Natural killer cell (primary cell): ENCODE data around the gene SMU1. TPM values are rescaled to one million over a fixed set of nuclear protein-coding genes. Genes with fewer than 3 reads are reported as not detected.

Source experiments
- ATAC-seq, 3 donors: fragments of 150-1000 bp in 2 of 3; fragments of 200-7000 bp in 1 of 3; cut with Tn5 transposase; 1 replicate in 1 of 3; 2 replicates in 2 of 3; pipeline ENCODE4 v1.10.0; 2021; ENCODE audit warnings: mild to moderate bottlenecking in 2 of 3, moderate library complexity in 2 of 3
- DNase-seq, 2 donors: peaks; one replicate each; pipeline versions ENCODE4 v3.0.0 to v3.0.0-alpha.2; 2013 to 2021; ENCODE audit warnings: mixed read lengths in 1 of 2
- H3K27ac ChIP-seq: one replicate; pipeline ENCODE4 v1.5.1; 2013; ENCODE audit warnings: mild to moderate bottlenecking, low read length
- H3K27me3 ChIP-seq: one replicate; pipeline ENCODE4 v1.6.1; 2013; ENCODE audit warnings: low read length; ENCODE audit not compliant: control insufficient read depth, insufficient read depth
- H3K36me3 ChIP-seq: one replicate; pipeline ENCODE4 v1.6.1; 2013; ENCODE audit warnings: low read length; ENCODE audit not compliant: control insufficient read depth, insufficient read depth
- H3K4me1 ChIP-seq: one replicate; pipeline ENCODE4 v1.6.1; 2013; ENCODE audit warnings: low read length; ENCODE audit not compliant: control insufficient read depth, insufficient read depth
- H3K4me3 ChIP-seq: one replicate; pipeline ENCODE4 v1.5.1; 2013; ENCODE audit warnings: low read length
- H3K9me3 ChIP-seq: one replicate; pipeline ENCODE4 v1.6.1; 2013; ENCODE audit warnings: low read length; ENCODE audit not compliant: control insufficient read depth, insufficient read depth
- H3K27ac Mint-ChIP-seq, 2 donors: one replicate each; pipeline ENCODE4 v1.8.0; 2022; ENCODE audit warnings: mild to moderate bottlenecking in 2 of 2, mixed read lengths in 2 of 2, moderate library complexity in 1 of 2
- H3K27me3 Mint-ChIP-seq, 2 donors: one replicate each; pipeline ENCODE4 v1.8.0; 2022; ENCODE audit warnings: low read depth in 2 of 2, mixed read lengths in 2 of 2
- H3K36me3 Mint-ChIP-seq: one replicate; pipeline ENCODE4 v1.8.0; 2022; ENCODE audit warnings: mixed read lengths
- H3K4me1 Mint-ChIP-seq, 2 donors: one replicate each; pipeline ENCODE4 v1.8.0; 2022; ENCODE audit warnings: mixed read lengths in 2 of 2
- H3K4me3 Mint-ChIP-seq: one replicate; pipeline ENCODE4 v1.8.0; 2022; ENCODE audit warnings: mild to moderate bottlenecking, moderate library complexity, mixed read lengths
- H3K9me3 Mint-ChIP-seq, 2 donors: one replicate each; pipeline ENCODE4 v1.8.0; 2022; ENCODE audit warnings: mixed read lengths in 2 of 2
- WGBS: methylation state at CpG from one replicate; pipeline ENCODE4 v1.1.7; 2013; ENCODE audit warnings: missing lambda C conversion rate; ENCODE audit not compliant: insufficient coverage; 5-methylcytosine and 5-hydroxymethylcytosine counted together
- intact Hi-C: fragments of 100-400 bp; cut with micrococcal nuclease; formaldehyde crosslinking; loops from one replicate; pipeline ENCODE4 v1.14.2; 2022
- total RNA-seq, 4 donors: library from RNA; stranded (reverse); fragments of 120-200 nt in 1 of 4; gene quantifications; one replicate each; pipeline versions ENCODE4 v1.2.3 to v1.2.4, GENCODE V29; 2013 to 2022
- TF ChIP-seq, protein P1 (sequence below): fragments of 200-600 bp; IDR thresholded peaks from one replicate; pipeline ENCODE4 v1.8.0; 2022; ENCODE audit warnings: antibody characterized with exemption

The SMU1 gene
- total RNA-seq, 3 donors from 2014 or later (not counting 1 experiment from before 2014, with no cell fraction given): 21.9 to 23.2 (median 22.1) TPM

DNA sequence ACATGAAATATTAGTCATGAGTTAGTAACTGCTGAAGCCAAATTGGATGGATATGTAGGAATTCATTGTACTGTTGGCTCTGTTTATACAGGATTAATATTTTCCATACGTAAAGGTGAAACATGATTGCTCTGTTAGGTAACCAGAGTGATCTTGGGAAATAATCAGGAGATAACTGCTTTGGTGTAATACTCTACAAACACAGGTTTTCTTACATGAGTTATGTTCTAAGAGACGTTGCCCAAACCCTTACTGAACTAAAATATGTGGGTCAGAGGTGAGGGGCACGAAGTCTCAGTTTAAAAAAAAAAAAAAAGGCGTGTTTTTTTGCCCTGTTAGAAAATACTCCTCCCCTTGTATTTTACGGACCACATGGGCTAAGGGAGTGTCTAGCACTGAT, 43.6 kb downstream of the SMU1 start:
- peaks cover 41 to 46% of the 10 kb centered on the region in 2 donors for H3K4me1 Mint-ChIP-seq
- no peaks in the 10 kb centered on the region for H3K9me3 ChIP-seq
- H3K4me3 ChIP-seq: no peak overlapping the region
- TF ChIP-seq, protein P1, sequence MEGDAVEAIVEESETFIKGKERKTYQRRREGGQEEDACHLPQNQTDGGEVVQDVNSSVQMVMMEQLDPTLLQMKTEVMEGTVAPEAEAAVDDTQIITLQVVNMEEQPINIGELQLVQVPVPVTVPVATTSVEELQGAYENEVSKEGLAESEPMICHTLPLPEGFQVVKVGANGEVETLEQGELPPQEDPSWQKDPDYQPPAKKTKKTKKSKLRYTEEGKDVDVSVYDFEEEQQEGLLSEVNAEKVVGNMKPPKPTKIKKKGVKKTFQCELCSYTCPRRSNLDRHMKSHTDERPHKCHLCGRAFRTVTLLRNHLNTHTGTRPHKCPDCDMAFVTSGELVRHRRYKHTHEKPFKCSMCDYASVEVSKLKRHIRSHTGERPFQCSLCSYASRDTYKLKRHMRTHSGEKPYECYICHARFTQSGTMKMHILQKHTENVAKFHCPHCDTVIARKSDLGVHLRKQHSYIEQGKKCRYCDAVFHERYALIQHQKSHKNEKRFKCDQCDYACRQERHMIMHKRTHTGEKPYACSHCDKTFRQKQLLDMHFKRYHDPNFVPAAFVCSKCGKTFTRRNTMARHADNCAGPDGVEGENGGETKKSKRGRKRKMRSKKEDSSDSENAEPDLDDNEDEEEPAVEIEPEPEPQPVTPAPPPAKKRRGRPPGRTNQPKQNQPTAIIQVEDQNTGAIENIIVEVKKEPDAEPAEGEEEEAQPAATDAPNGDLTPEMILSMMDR: no peak
- ATAC-seq (no peak), DNase-seq (no peak)
- WGBS: 86% methylated on average over 2 of the region's 5 CpGs
- peaks cover 91% of the 10 kb centered on the region for H3K36me3 ChIP-seq
- H3K27ac ChIP-seq: no peak overlapping the region
- H3K4me1 ChIP-seq: peaks cover under 1% of the 10 kb centered on the region
- intact Hi-C loops: no loop called here
- no peaks in the 10 kb centered on the region for H3K27me3 ChIP-seq
- H3K4me3 Mint-ChIP-seq: no peak overlapping the region
- no peaks in the 10 kb centered on the region for H3K27me3 Mint-ChIP-seq
- peak overlapping the region in 1 of 2 donors; percentile 24 for H3K27ac Mint-ChIP-seq
- no peaks in the 10 kb centered on the region for H3K9me3 Mint-ChIP-seq
- H3K36me3 Mint-ChIP-seq: peaks cover 33% of the 10 kb centered on the region

DNA sequence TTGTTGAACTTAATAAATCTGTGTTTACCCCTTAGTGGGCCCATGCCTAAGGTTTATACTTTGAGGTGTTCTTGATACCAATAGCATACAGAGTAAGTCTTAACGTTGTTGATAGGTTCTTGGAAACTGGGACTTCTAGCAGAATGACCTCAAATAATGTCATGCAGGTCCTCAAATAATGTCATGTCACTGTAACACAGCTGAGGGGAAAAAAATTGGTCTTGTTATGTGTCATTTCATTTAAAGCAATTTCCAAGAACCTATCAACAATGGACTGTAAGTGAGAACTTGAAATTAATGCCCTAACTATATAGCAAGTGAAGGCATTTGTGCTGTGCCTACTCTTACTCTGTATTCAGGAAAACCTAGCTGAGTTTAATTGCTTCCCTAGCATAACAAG, 44.2 kb downstream of the SMU1 start:
- Mint-ChIP-seq H3K4me3 (no peak overlapping the region), H3K4me1 (peaks cover 43 to 46% of the 10 kb centered on the region in 2 donors), H3K27ac (peak overlapping the region in 1 of 2 donors; percentile 24), H3K36me3 (peaks cover 33% of the 10 kb centered on the region), H3K27me3 (no peaks in the 10 kb centered on the region), H3K9me3 (no peaks in the 10 kb centered on the region)
- Histone ChIP-seq H3K27ac (no peak overlapping the region), H3K4me1 (peaks cover 6% of the 10 kb centered on the region), H3K27me3 (no peaks in the 10 kb centered on the region), H3K9me3 (no peaks in the 10 kb centered on the region), H3K4me3 (no peak overlapping the region), H3K36me3 (peaks cover 89% of the 10 kb centered on the region)
- WGBS: 91% methylated on average over 1 of the region's 1 CpG
- no peak for ATAC-seq
- intact Hi-C loops: no loop called here
- TF ChIP-seq, protein P1: no peak
- peak in 1 of 2 donors; percentile 4 for DNase-seq

DNA sequence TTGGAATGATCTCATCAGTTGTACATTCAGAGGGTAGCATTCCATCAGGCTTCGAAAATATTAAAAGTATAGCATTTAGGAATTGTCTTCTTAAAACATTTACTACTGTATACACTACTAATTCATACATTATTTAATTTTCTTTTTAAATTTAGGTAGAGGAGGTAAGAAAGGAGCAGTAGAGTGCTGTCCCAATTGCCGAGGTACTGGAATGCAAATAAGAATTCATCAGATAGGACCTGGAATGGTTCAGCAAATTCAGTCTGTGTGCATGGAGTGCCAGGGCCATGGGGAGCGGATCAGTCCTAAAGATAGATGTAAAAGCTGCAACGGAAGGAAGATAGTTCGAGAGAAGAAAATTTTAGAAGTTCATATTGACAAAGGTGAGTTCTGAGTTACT, 46.2 kb downstream of the SMU1 start:
- Histone ChIP-seq H3K36me3 (peaks cover 80% of the 10 kb centered on the region), H3K27ac (no peak overlapping the region), H3K9me3 (no peaks in the 10 kb centered on the region), H3K27me3 (no peaks in the 10 kb centered on the region), H3K4me3 (no peak overlapping the region), H3K4me1 (peaks cover 17% of the 10 kb centered on the region)
- TF ChIP-seq, protein P1: no peak
- Mint-ChIP-seq H3K36me3 (peaks cover 21% of the 10 kb centered on the region), H3K4me1 (peaks cover 52 to 54% of the 10 kb centered on the region in 2 donors), H3K27me3 (no peaks in the 10 kb centered on the region), H3K4me3 (peak overlapping the region; percentile 31), H3K27ac (peak overlapping the region in 1 of 2 donors; percentile 98), H3K9me3 (no peaks in the 10 kb centered on the region)
- DNase-seq (peak in 1 of 2 donors; percentile 10), ATAC-seq (no peak)
- intact Hi-C loops: no loop called here
- WGBS: 97% methylated on average over 4 of the region's 5 CpGs

DNA sequence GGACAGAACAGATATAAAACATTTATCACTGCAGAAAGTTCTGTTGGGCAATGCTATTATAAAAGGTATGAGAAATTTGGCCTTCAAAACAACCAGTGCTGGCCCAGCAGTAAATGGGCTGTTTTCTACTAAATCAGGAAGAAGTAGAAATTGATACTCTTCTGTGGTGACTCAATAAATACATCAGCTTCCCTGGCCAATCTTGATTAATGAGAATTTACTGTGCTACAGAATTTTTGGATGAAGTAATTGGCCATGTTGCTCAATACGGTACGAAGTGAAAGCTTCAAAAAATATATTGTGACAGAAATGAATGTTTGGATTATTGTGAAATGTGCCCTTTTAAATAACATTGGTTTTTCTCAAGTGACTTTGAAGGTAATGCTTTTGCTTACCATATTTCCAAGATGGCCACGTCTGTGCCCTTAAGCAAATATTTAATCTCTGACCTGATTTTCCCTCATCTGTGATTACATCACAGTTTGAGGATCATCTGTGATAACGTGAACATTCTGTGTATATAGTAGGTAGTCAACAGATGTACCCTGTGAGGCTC, 47.2 kb downstream of the SMU1 start:
- Histone ChIP-seq H3K9me3 (no peaks in the 10 kb centered on the region), H3K36me3 (peaks cover 71% of the 10 kb centered on the region), H3K27ac (no peak overlapping the region), H3K4me1 (peaks cover 22% of the 10 kb centered on the region), H3K27me3 (no peaks in the 10 kb centered on the region), H3K4me3 (no peak overlapping the region)
- Mint-ChIP-seq H3K36me3 (peaks cover 18% of the 10 kb centered on the region), H3K27me3 (no peaks in the 10 kb centered on the region), H3K27ac (peak overlapping the region; percentile 68 to 98), H3K9me3 (no peaks in the 10 kb centered on the region), H3K4me1 (peaks cover 54 to 57% of the 10 kb centered on the region in 2 donors), H3K4me3 (peak overlapping the region; percentile 31)
- no peak for ATAC-seq
- intact Hi-C loops: loop anchor here (5.0 kb wide), 2 partner anchors 48 to 138 kb away; partner anchors contain the start of genes B4GALT1 and SMU1
- no peak for DNase-seq
- WGBS: 68% methylated on average over 3 of the region's 4 CpGs
- TF ChIP-seq, protein P1: no peak
